DND-41 (cell line): ENCODE results near the gene FAM124B.

Experiments
- CTCF ChIP-seq: IDR thresholded peaks from 2 replicates; pipeline ENCODE4 v1.5.1; 2012; ENCODE audit warnings: borderline replicate concordance, low read length, moderate library complexity, mild to moderate bottlenecking; ENCODE audit not compliant: poor library complexity, severe bottlenecking; ENCODE audit errors: extremely low read depth
- EZH2 ChIP-seq: IDR thresholded peaks from 3 replicates; pipeline ENCODE4 v1.6.1; 2012; ENCODE audit warnings: borderline replicate concordance, low read depth, mild to moderate bottlenecking, moderate library complexity, low read length, inconsistent platforms; ENCODE audit not compliant: severe bottlenecking

GRCh38 chr2:224412141-224413015 is 10.5 kb upstream of the FAM124B start:
- TF ChIP-seq CTCF (no peak), EZH2 (no peak)
